Muscle of arm (tissue), 14 donors: ENCODE measurements around the gene TBC1D22A. TPM values are rescaled to one million over a fixed set of nuclear protein-coding genes. Genes with fewer than 3 reads are reported as not detected.
"Not testable (repeated sequence)": the region's sequence is repeated elsewhere in the genome, so short reads cannot be mapped to it uniquely, and the experiment has no call there.

Experiments
- DNase-seq: peaks from one replicate; pipeline ENCODE4 v3.0.0-alpha.2; 2013
- long read RNA-seq, 11 donors: transcript quantifications; one replicate each; lab custom pipeline, GENCODE V29; 2026
- polyA plus RNA-seq, 12 donors: library from polyadenylated mRNA; unstranded; fragments of 120-200 nt; gene quantifications; one replicate each; pipeline ENCODE4 v1.2.1, GENCODE V29; 2013; ENCODE audit not compliant: insufficient read length in 12 of 12

TBC1D22A gene, protein sequence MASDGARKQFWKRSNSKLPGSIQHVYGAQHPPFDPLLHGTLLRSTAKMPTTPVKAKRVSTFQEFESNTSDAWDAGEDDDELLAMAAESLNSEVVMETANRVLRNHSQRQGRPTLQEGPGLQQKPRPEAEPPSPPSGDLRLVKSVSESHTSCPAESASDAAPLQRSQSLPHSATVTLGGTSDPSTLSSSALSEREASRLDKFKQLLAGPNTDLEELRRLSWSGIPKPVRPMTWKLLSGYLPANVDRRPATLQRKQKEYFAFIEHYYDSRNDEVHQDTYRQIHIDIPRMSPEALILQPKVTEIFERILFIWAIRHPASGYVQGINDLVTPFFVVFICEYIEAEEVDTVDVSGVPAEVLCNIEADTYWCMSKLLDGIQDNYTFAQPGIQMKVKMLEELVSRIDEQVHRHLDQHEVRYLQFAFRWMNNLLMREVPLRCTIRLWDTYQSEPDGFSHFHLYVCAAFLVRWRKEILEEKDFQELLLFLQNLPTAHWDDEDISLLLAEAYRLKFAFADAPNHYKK
- 10 to 100 TPM in 11 of 12 donors, not detected in 1; 10.3 to 18.0 (median 13.1) TPM for polyA plus RNA-seq
- long read RNA-seq, donor 1, partial matches to known transcripts, result 13 of 15 reads
- long read RNA-seq, donor 1, other reads (novel, unspliced or antisense), result 0 of 15 reads
- long read RNA-seq, donor 2, partial matches to known transcripts, result 0 of 2 reads
- long read RNA-seq, donor 2, other reads (novel, unspliced or antisense), result 0 of 2 reads
- long read RNA-seq, donor 3, partial matches to known transcripts, result 0 of 4 reads
- long read RNA-seq, donor 3, other reads (novel, unspliced or antisense), result 0 of 4 reads
- long read RNA-seq, donor 4, partial matches to known transcripts, result 0 of 1 reads
- long read RNA-seq, donor 4, other reads (novel, unspliced or antisense), result 0 of 1 reads
- long read RNA-seq, donor 5, partial matches to known transcripts, result 0 of 4 reads
- long read RNA-seq, donor 5, other reads (novel, unspliced or antisense), result 0 of 4 reads
- long read RNA-seq, donor 6, partial matches to known transcripts, result 0 of 3 reads
- long read RNA-seq, donor 6, other reads (novel, unspliced or antisense), result 0 of 3 reads
- long read RNA-seq, donor 7, partial matches to known transcripts, result 0 of 2 reads
- long read RNA-seq, donor 7, other reads (novel, unspliced or antisense), result 0 of 2 reads
- long read RNA-seq, donor 8, partial matches to known transcripts, result 0 of 3 reads
- long read RNA-seq, donor 8, other reads (novel, unspliced or antisense), result 0 of 3 reads
- long read RNA-seq, donor 9, partial matches to known transcripts, result 0 of 1 reads
- long read RNA-seq, donor 9, other reads (novel, unspliced or antisense), result 0 of 1 reads
- long read RNA-seq, donor 10, partial matches to known transcripts, result 0 of 1 reads
- long read RNA-seq, donor 10, other reads (novel, unspliced or antisense), result 0 of 1 reads
- long read RNA-seq, donor 11, partial matches to known transcripts, result 0 of 2 reads
- long read RNA-seq, donor 11, other reads (novel, unspliced or antisense), result 0 of 2 reads

DNA sequence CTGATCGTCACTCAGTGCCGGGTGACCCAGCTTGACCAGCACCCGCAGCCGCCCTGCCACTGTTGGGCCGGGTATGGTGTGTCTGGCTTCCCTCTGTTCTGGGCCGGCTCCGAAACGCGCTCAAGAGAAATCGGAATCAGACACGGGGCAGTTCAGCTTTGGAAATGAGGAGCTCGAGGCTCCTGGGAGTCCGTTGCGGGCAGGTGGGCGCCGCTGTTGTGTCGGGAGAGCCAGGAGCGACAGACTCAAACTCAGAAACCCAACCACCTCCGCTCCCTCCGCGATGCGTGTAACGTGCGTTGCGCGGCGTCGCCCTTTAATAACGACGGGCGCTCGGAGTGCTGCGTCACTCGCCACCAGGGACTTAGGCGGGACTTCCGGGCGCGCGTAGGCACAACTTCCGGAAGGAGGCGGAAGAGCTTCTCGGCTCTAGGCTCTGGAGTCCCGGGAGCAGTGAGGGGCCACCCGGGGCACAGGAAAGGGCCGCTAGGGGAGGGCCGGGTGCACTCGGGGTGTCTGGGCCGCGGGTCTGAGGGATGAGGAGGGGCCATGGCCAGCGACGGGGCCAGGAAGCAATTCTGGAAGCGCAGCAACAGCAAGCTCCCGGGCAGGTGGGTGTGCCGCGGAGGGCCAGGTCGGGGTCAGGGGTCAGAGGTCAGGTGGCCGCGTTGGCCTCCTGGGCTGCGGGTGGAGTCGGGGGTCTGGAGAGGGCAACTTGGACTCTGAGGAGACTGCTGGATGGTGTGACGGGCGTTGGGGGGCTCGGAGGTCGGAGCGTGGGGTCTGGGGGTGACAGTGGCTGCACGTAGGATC is at the start of gene TBC1D22A:
TBC1D22A (plus strand) TSS at position 413 of the 813 bp plus-strand sequence; CDS start at position 550, 137 bp downstream.
- peak; percentile 96 for DNase-seq

DNA sequence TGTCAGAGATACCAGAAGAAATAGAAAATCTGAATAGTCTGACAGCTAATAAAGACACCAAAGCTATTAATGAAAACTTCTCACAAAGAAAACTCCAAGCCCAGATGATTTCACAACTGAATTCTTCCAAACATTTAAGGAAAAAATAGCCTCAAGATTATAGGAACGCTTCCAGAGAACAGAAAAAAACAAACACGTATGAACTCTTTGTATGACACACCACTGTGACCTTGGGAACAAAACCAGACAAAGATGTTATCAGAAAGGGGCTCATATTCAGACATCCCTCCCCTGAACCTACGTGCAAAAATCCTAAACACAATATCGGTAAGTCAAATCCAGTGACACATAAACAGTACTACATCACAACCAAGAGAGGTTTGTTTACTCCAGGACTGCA is 47.9 kb upstream of the TBC1D22A start:
- no peak for DNase-seq

DNA sequence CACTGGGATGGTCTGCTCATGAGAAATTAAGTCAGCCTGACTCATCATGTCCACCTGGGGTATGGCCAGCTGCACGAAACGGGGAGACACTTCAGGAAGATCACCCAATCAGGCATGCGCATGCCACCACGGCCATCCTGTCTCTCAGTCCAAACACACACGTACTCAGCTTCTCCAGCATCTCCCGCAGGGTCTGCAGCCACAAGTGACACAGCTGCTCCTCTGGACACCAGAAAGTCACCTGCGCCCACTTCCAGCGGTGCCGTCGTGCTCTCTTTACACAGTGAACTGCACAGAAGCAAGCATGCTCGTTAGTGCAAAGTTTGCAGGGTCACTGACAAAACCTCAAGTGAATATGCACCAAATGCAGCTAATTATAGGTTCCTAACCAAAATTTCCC is 42.5 kb upstream of the TBC1D22A start:
- no peak for DNase-seq

DNA sequence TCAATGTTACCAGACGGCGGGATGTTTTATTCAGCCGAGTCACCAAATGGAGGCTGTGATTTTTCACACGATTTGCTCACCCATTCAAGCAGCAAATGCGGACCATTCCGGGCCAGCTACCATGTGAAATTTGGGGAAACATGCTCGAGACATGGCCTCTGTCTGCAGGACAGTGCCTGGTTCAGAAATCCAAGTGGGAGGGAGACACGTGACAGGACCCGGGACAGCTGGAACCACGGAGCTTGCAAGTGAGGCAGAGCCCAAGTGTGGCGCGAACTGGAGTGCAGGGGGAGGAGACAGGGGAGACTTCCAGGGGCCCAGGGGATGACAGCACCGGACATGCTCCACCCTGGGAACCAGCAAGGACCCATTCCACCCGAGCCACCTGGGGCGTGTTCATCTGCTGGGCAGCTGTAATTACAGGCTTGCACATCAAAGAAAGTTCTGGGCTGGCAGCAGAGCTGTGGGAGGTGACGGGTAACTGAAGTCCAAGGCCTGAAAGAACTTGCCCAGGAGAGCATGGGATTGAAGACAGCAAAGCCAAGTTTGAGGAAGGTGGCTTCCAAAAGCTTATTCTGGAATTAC is 40.9 kb upstream of the TBC1D22A start:
- no peak for DNase-seq

DNA sequence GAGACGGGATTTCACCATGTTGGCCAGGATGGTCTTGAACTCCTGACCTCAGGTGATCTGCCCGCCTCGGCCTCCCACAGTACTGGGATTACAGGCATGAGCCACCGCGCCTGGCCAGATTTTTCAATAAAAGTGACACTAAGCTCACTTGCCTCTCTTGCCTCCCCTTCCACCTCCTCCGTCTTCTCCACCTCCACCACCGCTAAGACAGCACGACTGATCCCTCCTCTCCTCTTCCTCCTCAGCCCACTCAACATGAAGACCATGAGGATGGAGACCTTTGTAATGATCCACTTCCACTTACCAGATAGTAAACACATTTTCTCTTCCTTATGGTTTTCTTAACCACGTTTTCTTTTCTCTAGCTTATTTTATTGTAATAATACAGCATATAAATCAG is 38.6 kb upstream of the TBC1D22A start:
- DNase-seq, result no peak

DNA sequence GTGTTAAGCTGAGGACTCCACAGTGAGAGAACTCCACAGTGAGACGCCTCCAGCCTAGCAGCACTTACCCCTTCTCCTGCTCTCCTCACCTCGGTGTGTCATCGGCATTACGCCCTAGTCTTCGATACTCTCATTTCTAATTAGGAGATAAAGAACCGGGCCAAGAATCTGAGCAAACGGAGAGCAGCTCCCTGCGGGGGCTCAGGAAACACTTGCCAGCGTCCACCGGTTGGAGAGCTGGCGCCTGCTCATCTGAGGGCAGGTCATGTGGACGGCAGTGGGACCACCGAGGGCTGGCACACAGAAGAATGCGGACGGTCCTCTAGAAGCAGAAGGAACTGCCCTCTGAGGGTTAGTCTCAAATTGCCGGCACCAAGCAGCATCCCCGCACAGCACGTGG is 37.4 kb upstream of the TBC1D22A start:
- no peak for DNase-seq

DNA sequence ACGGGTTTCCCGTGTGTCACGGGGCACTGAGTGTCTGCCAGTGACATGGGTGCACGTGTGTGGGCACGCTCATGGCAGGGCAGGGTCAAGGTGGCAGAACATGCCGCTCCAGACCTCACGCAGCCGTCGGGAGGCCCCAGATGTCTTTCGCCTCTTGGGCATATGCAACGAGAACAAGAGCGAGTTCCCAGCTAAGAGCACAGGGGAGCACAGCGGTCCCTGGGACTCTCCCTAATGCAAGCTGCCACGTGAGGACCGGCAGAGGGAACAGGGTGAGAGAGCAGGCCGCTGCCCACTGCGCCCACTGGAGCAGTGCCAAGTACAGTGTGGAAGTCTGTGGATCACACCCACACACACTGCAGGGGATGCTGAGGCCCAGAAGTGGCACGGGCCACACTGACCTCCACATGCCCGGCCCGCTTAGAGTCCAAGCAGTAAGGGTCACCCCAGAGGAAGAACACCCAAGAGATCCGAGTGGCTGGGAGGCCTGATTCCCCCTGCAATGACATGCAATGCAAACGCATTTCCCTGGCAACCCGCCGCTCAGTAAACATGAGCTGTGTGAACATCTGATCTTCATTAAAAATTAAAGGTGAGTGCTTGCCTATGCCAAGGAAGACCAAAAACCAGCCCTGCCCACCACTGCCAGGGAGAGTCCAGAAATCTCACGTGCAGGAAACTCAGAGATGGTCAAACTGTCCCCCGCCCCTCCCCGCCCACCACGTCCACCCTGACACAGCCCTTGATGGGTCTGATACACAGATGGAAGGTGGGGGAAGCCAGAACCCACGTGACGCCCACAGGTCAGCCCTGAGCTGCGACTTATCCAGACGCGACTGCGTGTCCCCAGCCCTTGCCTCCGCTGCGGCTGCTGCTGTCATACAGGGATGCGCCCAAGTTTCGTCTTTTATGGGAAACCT is 36.1 kb upstream of the TBC1D22A start:
- no peak for DNase-seq

DNA sequence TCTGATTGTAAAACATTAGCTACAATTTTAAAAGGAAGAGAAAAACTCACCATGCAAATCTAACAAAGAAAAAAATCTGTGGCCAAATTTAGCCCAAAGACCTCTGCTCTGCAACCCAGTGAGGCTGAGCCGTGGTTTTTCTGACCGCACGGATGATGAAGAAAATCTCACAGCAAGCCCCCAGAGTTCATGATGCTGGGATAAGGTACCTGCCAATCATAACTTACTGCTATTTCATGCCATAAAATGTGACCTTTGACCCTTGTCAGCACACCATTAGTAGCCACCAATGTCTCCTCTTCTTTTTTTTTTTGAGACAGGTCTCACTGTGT is 35.5 kb upstream of the TBC1D22A start:
- DNase-seq, result no peak

DNA sequence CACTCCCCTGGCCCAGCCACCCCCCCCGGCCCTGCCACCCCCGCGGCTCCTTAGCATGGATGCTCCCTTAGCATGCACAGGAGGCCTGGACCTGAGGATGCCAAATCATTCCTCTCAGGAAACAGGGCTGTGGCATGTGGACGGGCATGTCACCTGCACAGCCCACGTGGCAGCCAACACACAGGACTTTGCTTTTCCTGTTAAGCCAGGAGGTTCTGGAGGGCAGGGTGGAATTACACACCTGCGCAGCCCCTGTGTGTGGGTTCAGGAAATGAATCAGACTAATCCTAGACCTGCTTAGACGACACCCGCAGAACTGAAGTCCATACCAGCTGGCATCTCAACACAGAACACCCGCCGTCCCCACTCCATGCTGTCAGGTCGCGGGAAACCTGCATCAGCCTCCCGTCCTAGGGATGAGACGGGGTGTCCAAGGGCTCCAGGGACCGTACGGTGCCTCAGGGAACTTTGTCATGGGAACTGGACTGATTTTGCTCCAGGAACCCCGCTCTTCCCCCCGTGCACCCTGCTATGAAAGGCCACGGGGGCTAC is 34.6 kb upstream of the TBC1D22A start:
- DNase-seq, result no peak

DNA sequence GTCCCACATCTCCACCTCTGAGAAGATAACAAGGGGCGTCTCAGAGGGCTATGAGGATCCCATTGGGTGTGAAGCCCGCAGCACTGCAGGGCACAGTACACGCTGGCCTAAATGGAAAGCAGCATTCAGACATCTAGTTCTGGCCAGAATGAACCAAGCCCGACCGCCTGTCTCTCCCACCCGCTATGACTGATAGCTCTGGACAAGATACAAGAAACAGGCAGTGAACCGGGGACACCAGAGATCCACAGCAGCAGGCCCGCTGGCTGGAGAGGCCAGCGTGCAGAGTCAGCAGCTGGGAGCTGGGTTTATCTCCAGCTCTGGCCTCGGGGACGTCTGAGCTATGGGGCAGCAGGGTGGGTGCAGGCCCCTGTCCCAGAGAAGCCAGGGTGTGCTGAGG is 34.0 kb upstream of the TBC1D22A start:
- DNase-seq, result no peak

DNA sequence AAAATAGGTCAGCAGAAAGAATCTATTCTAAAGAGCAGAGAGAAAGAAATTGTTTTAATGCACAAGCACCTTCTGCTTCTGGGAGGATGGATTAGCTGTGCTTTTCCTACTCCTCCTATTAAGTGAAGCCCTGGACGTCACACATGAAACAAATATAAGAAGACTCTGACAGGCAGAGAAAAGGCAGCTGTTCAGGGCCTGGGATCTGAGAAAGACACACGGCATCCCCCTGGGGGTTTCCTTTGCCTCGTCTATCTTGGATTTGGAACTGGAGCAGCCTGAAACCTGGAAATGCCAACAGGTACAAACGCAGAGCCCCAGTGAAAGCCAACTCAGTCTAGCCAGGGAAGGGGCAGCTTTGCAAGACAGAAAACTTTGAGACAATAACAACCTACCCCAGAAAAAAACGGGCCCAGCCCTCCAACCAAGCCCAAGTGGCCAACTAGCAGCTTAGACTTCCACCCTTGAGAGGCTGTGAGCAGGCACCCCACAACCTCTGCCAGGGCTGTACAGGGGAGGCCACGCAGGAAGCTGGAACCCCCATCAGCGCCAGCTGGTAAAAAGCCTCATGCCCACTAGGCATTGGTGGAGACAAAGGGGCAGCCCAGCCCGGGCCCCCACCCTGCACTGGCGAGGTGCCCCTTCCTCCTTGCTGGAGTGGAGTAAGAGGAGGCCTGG is 31.7 kb upstream of the TBC1D22A start:
- DNase-seq, result no peak

DNA sequence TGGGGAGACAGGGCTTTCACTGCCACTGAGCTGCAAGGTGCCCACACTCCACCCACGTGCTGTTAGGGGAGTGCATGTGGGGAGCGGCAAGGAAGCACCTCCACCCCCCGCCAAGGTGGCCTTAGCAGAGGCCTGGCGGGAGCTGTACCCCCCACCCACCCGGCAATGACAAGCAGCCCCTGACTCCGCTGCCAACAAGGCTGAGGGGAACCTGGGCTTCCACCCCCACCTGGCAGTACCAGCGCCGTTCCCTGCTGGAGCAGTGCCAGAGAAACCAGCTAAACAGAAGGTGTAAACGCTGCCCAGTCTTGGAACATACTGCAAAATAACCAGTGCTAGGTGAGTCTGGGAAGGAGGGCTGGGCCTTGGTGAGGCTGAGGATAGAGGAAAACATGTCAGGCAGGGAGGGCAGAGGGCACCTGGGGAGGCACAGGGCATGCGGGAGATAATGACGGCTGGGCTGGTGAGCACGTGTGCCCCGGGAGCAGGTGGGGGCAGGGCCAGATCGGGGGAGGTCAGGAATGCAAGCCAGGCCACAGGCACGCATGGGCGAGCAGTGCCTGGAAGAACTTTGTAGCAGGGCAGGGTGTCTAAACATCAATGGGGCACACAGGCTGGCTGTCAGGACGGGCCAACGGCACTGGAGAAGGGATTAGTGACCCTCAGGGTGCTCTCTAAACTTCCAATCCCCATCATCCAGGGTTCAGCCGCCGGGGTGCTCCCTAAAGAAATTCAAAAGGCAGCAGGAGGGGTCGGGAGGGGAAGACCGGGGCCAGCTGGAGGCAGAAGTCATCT is 31.0 kb upstream of the TBC1D22A start:
- DNase-seq, result no peak

DNA sequence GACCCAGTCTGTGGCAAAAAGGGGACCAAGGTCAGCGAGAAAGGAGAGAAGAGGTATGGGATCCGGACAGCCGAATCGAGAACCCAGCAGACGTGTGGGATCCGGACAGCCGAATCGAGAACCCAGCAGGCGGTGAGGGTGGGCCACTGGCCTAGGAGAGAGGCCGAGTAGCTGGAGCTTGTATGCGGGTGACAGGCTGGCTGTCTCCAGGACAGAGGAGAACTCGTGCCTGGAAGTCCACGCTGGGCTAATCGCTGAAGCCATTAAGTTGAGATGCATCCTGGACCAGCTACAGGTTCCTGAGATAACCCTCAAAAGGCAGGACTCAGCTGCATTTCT is 30.4 kb upstream of the TBC1D22A start:
- no peak for DNase-seq

DNA sequence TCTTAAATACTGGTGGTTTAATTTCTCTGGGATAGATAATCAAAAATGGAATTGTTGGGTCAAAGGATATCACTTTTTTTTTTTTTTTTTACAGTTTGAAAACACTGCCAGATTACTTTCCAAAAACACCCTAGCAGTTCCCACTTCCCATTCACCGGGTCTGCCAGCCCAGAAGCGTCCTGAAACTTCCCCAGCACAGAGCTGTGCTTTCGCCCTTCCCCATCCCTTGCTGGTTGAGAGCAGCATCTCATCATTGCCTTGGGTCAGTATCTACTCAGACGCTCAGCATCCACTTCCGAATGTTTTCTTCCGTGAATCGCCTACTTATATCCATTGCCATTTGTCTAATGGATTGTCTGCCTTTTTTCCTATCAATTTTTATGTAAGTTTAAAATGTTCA is 29.9 kb upstream of the TBC1D22A start:
- no peak for DNase-seq

DNA sequence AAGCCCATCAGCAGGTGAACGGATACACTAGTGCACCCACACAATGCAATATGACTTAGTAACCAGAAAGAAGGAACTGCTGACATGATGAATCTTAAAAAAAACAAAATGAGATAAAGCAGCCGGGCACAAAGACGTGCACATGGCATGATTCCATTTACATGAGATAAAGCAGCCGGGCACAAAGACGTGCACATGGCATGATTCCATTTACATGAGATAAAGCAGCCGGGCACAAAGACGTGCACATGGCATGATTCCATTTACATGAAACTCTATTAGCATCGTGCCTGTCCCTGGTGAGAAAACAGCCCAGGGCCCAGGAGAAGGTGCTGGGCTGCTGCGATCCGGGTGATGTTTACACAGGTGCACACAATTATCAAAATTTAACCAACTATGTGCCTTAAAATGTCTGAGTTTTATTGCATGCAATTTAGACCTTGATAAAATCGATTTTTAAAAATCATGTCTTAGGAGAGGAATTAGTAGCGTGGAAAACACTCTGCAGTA is 28.2 kb upstream of the TBC1D22A start:
- DNase-seq, result not testable (repeated sequence)

DNA sequence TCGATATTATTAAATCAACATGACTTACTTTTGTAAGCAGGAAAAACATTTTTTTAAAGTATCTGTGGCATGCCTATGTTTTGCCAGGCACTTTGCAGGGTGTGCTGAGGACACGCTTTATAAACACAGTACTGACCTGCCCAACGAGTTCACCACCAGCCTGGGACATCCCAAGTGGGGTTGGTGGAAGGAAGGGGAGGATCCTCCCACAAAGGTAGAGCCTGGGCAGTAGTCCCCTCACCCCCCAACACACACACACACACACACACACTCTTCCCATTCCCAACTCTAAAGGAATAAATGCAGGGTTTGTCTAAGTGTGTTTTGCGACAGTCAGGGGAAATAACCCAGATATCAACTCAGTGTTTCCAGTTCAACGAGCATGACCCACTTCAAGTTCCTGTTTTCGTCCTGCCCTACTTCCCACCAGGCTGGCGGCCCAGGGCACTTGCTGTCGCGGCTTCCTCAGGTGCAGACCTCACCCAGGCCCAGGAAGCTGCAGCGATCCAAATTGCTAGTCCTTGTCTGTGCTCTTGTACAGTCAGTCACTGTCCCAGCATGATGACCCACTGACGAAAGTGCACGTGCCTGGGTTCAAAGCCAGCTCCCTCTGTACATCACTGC is 27.5 kb upstream of the TBC1D22A start:
- no peak for DNase-seq
